HG02981 (cell line): ENCODE data around the gene RNASE7.

Experiments used
- ATAC-seq: cut with Tn5 transposase; IDR thresholded peaks from one replicate; pipeline ENCODE4 v1.9.1; 2021; ENCODE audit warnings: mild to moderate bottlenecking, moderate library complexity; ENCODE audit not compliant: unreplicated experiment

Gene RNASE7

DNA sequence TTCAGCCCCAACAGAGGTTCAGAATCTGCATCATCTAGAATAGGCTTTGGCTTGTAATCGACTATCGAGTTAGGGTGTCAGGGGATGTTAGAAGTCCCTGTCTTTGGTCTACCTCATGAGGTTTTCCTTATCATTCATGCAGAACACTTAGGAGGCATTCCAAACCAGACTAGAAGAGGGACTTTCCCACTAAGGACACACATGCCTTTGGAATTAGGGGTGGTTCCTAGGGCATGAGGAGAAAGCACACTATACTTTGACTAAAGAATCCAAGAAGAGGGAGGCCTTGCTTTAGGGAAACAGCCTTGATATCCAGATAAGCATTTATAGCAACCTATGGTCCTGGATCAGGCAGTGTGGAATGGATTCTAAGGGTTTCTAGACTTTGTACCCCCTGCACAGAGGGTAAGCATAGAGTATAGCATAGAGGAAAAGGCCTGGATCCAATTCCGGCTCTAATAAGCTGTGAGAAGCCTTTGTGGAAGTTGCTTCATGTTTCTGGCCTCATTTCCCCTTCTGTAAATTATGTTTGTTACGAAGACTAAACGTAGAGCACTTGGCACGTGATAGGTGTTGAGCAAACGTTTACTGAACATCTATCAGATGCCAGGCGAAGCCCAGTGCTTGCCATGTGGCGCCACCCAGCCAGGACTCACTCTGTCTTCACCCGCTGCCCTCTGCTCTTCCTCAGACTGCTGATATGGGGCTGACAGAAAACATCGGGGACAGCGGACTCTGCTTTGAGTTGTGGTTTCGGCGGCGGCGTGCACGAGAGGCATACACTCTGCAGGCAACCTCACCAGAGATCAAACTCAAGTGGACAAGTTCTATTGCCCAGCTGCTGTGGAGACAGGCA lies 43.1 kb downstream of the RNASE7 start:
- no peak for ATAC-seq

DNA sequence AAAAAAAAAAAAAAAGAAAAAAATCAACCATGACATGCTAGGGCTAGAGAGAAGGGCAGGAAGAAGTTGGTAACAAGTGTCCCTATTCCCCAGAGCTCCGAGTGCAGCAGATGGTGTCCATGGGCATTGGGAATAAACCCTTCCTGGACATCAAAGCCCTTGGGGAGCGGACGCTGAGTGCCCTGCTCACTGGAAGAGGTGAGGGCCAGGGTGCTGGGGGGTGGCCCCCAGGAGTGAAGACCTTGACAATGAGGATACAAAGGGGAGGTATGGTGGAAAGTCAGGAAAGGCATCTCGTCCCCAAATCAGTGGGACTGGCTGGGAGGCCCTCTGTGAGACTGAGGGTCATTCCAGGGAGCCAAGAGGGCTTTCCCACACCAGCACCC lies 44.7 kb downstream of the RNASE7 start:
- no peak for ATAC-seq

DNA sequence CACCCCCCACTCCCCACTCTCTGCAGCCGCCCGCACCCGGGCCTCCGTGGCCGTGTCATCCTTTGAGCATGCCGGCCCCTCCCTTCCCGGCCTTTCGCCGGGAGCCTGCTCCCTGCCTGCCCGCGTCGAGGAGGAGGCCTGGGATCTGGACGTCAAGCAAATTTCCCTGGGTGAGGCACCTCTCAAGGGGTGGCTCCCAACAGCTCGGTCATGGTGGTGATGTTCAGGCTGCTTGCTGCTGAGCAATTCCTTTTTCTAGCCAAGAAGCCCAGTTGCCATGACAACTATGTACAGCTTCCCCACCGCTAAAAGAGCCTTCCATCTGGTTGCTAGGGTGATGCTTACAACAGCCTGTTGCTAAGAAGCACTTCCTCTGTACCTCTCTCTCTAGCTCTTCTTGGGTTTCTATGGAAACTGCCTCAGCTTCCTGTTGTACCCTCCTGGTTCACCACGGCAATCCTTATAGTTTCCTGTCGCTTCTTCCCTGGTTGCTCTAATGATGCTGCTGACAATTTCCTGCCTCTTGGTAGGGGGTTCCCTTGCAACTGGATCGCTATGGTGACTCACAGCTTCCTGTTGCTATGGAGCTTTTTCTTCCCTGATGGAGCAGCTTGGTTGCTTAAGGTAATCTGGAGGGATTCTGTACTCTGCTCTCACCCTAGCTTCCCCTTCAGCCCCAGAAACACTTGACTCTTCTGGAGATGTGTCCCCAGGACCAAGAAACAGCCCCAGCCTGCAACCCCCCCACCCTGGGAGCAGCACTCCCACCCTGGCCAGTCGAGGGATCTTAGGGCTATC lies 45.3 kb downstream of the RNASE7 start:
- peak; percentile 76 for ATAC-seq

DNA sequence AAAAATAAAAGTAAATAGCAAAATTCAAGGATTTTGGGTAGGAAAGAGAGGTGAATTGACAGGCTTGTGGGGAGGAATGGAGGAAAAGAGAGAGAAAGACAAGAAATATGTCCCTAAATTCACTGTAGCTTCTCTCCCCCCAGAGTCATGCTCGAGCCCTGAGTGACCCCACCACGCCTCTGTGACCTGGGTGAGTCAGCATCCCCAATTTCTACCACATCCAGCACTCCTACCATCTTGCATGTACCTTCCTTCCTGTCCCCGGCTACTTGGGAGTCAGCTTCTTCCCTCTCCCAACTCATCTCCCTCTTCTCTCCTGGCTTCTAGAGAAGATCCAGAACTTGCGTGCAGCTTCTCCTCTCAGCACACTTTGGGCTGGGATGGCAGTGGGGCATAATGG lies 46.5 kb downstream of the RNASE7 start:
- ATAC-seq, result no peak

DNA sequence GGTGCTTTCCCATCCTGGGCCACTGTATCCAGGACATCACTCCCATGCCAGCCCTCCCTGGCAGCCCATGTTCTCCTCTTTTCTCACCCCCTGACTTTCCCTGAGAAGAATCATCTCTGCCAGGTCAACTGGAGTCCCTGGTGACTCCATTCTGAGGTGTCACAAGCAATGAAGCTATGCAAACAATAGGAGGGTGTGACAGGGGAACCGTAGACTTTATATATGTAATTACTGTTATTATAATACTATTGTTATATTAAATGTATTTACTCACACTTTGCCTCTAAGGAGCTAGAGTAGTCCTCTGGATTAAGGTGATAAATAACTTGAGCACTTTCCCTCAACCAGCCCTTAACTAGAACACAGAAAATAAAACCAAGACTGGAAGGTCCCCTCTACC lies 47.1 kb downstream of the RNASE7 start:
- no peak for ATAC-seq

DNA sequence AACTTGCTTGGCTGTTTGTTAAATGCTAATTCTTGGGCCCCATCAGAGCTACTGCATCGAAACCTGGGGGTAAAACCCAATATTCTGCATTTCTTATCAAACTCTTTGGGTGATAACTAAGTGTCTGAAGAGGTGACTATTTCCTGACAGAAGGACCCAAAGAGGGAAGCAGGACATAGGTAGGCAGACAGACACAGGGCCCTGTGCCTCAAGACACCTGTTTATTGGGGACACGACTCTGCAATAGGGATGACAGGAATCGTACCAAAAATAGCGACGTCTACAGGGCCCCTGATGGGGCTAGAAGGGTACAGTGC lies 47.7 kb downstream of the RNASE7 start:
- no peak for ATAC-seq

DNA sequence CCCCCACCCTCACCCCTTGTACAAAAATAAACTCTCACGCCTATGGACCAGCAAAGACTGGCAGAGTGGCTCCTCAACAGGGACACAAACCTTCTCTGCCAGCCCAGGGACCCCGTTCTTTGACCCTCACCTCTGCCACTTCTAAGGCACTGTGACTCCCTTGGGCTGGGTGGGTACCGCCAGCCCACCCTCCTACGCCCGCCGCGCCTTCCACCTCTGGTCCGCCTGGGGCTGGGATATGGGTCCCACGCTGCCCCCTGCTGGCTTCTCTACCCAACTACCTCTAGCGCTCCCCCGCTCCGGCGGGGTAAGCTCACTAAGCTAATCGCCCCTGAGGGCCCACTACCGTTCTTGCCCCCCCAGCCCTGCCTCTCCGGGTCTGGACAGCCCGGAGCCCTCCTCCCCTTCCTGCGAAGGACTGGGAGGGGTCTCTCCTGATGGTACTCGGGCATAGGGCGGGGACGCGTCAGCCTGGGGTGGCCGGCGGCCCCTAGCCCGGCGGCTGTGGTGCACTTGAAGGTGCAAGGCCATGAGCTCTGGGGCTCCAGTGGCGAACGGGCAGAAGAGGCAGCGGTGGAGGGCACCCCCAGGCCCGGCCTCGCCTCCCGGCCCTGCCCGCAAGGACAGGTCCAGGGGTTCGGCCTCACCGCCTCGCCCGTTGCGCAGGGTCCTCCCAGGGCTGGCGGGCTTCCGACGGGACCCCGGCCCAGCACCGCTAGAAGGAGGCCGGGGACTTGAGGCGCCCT lies 48.2 kb downstream of the RNASE7 start:
- no peak for ATAC-seq

DNA sequence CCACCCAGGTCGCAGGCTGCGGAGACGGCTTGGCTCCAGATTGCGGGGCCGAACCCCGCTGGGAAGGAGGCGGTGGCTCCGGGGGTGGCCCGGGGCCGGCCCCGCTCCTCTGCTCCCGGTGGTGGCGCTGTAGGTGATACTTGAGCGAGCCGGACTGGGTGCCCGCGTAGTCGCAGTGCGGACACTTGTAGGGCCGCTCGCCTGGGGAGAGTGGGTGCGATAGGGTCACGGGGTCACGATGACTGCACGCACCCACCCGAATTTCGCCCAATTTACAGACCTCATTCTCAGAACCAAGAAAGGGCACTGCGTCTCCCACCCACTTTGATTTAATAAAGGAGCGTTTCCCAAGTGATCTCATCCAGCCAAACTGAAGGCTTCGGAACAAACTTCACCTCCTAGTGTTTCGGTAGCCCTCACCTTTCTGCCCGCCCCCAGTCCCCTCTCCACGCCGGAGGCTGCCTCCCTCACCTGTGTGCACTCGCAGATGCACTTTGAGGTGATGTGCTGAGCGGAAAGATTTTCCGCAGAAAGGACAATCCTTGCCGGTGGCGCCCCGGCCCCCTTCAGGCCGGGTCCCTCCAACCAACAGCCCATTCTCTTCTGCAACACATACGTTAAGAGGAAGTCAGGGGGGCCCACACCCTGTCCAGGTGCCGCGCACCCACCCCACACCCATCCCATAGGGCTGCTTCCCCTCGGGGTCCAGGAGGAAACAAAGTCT lies 48.9 kb downstream of the RNASE7 start:
- no peak for ATAC-seq

DNA sequence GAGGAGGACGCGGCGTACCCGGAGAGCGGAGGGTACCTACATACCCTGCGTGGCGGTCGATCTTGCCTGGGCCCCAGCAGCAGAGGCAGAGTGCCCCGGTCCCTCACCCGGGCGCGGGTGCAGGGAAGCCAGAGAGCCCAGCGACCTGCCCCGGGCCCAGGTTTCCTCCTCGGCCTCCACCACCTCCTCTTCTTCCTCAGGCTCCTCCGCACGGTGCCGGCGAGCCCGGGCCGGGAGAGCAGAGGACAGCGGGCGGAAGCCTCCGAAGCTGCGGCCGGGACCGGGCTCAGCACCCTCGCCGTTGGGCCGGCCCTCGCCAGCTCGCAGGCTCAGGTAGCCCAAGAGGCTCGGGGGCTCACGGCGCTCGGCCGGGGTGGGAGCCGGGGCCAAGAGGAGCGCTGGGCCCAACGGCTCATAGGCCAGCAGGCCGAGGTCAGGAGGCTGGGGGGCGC lies 49.7 kb downstream of the RNASE7 start:
- no peak for ATAC-seq

DNA sequence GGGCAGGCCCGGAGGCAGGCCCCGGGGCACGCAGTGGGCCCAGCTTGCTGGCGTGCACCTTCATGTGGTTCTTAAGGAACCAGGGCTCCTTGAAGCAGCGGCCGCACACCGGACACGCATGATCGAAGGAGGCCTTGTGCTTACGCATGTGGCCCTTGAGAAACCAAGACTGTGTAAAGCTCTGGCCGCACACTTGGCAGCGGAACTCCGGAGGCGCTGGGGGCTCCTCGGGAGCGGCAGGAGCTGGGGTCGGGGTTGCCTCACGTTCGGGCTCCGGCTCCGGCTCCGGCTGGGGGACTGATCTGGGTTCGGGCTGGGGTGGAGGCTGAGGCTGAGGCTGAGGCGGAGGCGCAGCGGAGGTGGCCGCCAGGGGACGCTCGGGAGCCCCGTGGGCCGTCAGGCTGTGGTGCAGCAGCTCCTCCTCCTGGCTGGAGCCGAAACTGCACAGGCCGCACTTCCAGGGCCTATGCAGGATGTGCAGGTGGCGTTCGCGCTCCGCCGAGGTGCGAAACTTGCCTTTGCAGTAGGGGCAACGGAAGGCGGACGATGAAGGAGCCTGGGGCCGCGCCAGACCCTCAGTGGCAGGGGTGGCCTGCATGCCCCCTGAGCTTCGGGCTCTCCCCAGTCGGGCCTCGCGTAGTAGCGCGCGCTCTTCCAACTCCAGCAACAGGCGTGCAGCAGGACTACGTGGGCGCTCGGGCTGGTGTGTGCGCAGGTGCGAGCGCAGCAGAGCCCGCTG lies 50.3 kb downstream of the RNASE7 start:
- ATAC-seq, result peak; percentile 69

DNA sequence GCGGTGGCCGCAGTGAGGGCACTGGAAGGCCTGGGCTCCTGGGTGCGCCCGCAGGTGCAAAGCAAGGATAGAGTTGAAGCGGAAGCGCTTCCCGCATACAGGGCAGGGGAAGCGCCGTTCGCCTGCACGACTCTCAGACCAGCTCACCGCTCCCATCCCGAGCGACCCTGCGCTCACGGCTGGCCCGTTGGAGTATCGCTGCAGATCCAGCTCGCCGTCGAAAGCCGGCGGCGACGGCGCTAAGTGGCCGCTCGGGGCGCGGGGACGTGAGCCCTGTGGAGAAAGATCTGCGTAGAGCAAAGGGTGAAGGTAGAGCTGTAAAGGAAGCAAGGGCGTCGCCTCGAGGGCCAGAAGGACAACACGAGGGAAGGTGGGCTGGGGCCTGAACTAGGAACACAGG lies 50.9 kb downstream of the RNASE7 start:
- no peak for ATAC-seq
